Thyroid gland (tissue), 4 donors: ENCODE results near the gene ALPG. TPM values are rescaled to one million over a fixed set of nuclear protein-coding genes. Genes with fewer than 3 reads are reported as not detected.

Source experiments
- DNase-seq, 2 donors: peaks; one replicate each; pipeline ENCODE4 v3.0.0-alpha.2; 2019
- H3K27ac ChIP-seq, 3 donors: fragments of 200-600 bp; sonication (generic); 1 replicate in 2 of 3; 2 replicates in 1 of 3; pipeline ENCODE4 v1.5.1; 2016 to 2019; ENCODE audit warnings: mild to moderate bottlenecking in 1 of 3, moderate library complexity in 1 of 3
- H3K27me3 ChIP-seq: fragments of 200-600 bp; sonication (generic); one replicate; pipeline ENCODE4 v1.5.1; 2019
- H3K36me3 ChIP-seq, 2 donors: fragments of 200-600 bp; sonication (generic); one replicate each; pipeline ENCODE4 v1.5.1; 2016 to 2019
- H3K4me1 ChIP-seq, 2 donors: fragments of 200-600 bp; sonication (generic); one replicate each; pipeline ENCODE4 v1.5.1; 2017 to 2019
- H3K4me3 ChIP-seq, 3 donors: fragments of 200-600 bp; sonication (generic); replicated peaks in 1 of 3; 1 replicate in 2 of 3; 2 replicates in 1 of 3; pipeline ENCODE4 v1.5.1; 2016; ENCODE audit warnings: mild to moderate bottlenecking in 1 of 3
- H3K9me3 ChIP-seq: fragments of 200-600 bp; sonication (generic); one replicate; pipeline ENCODE4 v1.5.1; 2017
- CTCF ChIP-seq, 6 experiments: fragments of 200-600 bp in 3 of 6; fragments of 450-650 bp in 3 of 6; sonication (generic) in 3 of 6; IDR thresholded peaks; one replicate each; pipeline ENCODE4 v1.5.1; 2016 to 2019; ENCODE audit warnings: antibody characterized with exemption in 6 of 6, mild to moderate bottlenecking in 2 of 6, inconsistent platforms in 1 of 6, moderate library complexity in 1 of 6
- POLR2A ChIP-seq, 2 donors: fragments of 450-650 bp; IDR thresholded peaks; one replicate each; pipeline ENCODE4 v1.6.1; 2017; ENCODE audit warnings: antibody characterized with exemption in 2 of 2, mild to moderate bottlenecking in 2 of 2, moderate library complexity in 1 of 2
- WGBS, 2 donors: methylation state at CpG; one replicate each; pipeline ENCODE4 v1.1.5; 2017; 5-methylcytosine and 5-hydroxymethylcytosine counted together
- intact Hi-C: fragments of 100-400 bp; cut with DNase I; formaldehyde crosslinking; loops from one replicate; pipeline ENCODE4 v1.15.1; 2023
- total RNA-seq, 4 donors: library from RNA; depleted of rRNA; stranded (reverse); fragments of >200 nt; gene quantifications; one replicate each; pipeline ENCODE4 v1.2.3, GENCODE V29; 2016

ALPG gene
- total RNA-seq, 4 donors from 2014 or later: not detected

GRCh38 chr2:232456296-232457120 lies 49.9 kb downstream of the ALPG start:
- H3K4me1 ChIP-seq: no peaks in the 10 kb centered on the region
- TF ChIP-seq POLR2A (IDR thresholded peaks at IDR 0.05): no peak
- TF ChIP-seq CTCF (IDR thresholded peaks at IDR 0.05): no peak
- no peak overlapping the region for H3K27ac ChIP-seq
- no peak for DNase-seq
- H3K4me3 ChIP-seq: no peak overlapping the region
- 89 to 93% methylated on average over 11 to 22 of the region's 27 CpGs for whole genome bisulfite sequencing, 2 donors
- H3K9me3 ChIP-seq: no peaks in the 10 kb centered on the region
- H3K36me3 ChIP-seq: no peaks in the 10 kb centered on the region
- intact Hi-C loops: no loop called here
- H3K27me3 ChIP-seq: no peaks in the 10 kb centered on the region

GRCh38 chr2:232457121-232458011 lies 50.7 kb downstream of the ALPG start:
- intact Hi-C loops: no loop called here

GRCh38 chr2:232458051-232458660 lies 51.5 kb downstream of the ALPG start:
- no peaks in the 10 kb centered on the region for H3K9me3 ChIP-seq
- H3K27ac ChIP-seq: no peak overlapping the region
- no peak for DNase-seq
- intact Hi-C loops: no loop called here
- no peak for TF ChIP-seq POLR2A (IDR thresholded peaks at IDR 0.05)
- TF ChIP-seq CTCF (IDR thresholded peaks at IDR 0.05): no peak
- 87 to 89% methylated on average over 10 to 19 of the region's 25 CpGs for WGBS, 2 donors
- no peaks in the 10 kb centered on the region for H3K4me1 ChIP-seq
- H3K27me3 ChIP-seq: no peaks in the 10 kb centered on the region
- H3K36me3 ChIP-seq: no peaks in the 10 kb centered on the region
- no peak overlapping the region for H3K4me3 ChIP-seq

More at GRCh38 chr2:232457121-232458011, 50.7 kb downstream of the ALPG start:
- H3K4me3 ChIP-seq: no peak overlapping the region
- 81 to 91% methylated on average over 11 to 19 of the region's 21 CpGs for WGBS, 2 donors
- H3K9me3 ChIP-seq: no peaks in the 10 kb centered on the region
- DNase-seq: no peak
- H3K27me3 ChIP-seq: no peaks in the 10 kb centered on the region
- no peaks in the 10 kb centered on the region for H3K36me3 ChIP-seq
- H3K4me1 ChIP-seq: no peaks in the 10 kb centered on the region
- no peak overlapping the region for H3K27ac ChIP-seq
- TF ChIP-seq POLR2A (IDR thresholded peaks at IDR 0.05): no peak
- TF ChIP-seq CTCF (IDR thresholded peaks at IDR 0.05): no peak

- DNase-seq: no peak
These were observed 52.2 kb downstream of the ALPG start for GRCh38 chr2:232458661-232459418.

More at GRCh38 chr2:232458661-232459418, 52.2 kb downstream of the ALPG start:
- H3K36me3 ChIP-seq: no peaks in the 10 kb centered on the region
- intact Hi-C loops: no loop called here
- H3K9me3 ChIP-seq: no peaks in the 10 kb centered on the region
- WGBS, 2 donors: 57 to 67% methylated on average over 31 to 42 of the region's 56 CpGs
- H3K27ac ChIP-seq: no peak overlapping the region
- H3K4me3 ChIP-seq: no peak overlapping the region
- H3K27me3 ChIP-seq: no peaks in the 10 kb centered on the region
- H3K4me1 ChIP-seq: no peaks in the 10 kb centered on the region
- TF ChIP-seq CTCF (IDR thresholded peaks at IDR 0.05) (no peak), POLR2A (IDR thresholded peaks at IDR 0.05) (no peak)
